Skeletal muscle tissue (tissue), 4 donors: ENCODE results near the gene PCIF1. TPM values are rescaled to one million over a fixed set of nuclear protein-coding genes. Genes with fewer than 3 reads are reported as not detected.

Experiments
- H3K27ac ChIP-seq: one replicate; pipeline ENCODE4 v1.7.0; 2013; ENCODE audit warnings: mild to moderate bottlenecking, low read depth, low read length, inconsistent platforms
- H3K27me3 ChIP-seq, 3 donors: one replicate each; pipeline ENCODE4 v1.7.0; 2013; ENCODE audit warnings: low read length in 3 of 3; ENCODE audit not compliant: control insufficient read depth in 3 of 3, insufficient read depth in 3 of 3
- H3K36me3 ChIP-seq, 3 donors: one replicate each; pipeline ENCODE4 v1.7.0; 2013; ENCODE audit warnings: low read length in 3 of 3; ENCODE audit not compliant: control insufficient read depth in 3 of 3, insufficient read depth in 3 of 3
- H3K4me1 ChIP-seq, 3 donors: one replicate each; pipeline ENCODE4 v1.7.0; 2013; ENCODE audit warnings: low read length in 3 of 3, mild to moderate bottlenecking in 3 of 3; ENCODE audit not compliant: control insufficient read depth in 3 of 3, insufficient read depth in 3 of 3
- H3K4me3 ChIP-seq, 3 donors: one replicate each; pipeline ENCODE4 v1.7.0; 2013; ENCODE audit warnings: low read length in 3 of 3
- H3K9ac ChIP-seq, 3 donors: one replicate each; pipeline ENCODE4 v1.7.0; 2013; ENCODE audit warnings: low read length in 3 of 3, mild to moderate bottlenecking in 3 of 3, moderate library complexity in 2 of 3, low read depth in 1 of 3
- H3K9me3 ChIP-seq, 3 donors: one replicate each; pipeline ENCODE4 v1.7.0; 2013; ENCODE audit warnings: low read length in 3 of 3; ENCODE audit not compliant: control insufficient read depth in 3 of 3
- total RNA-seq: library from RNA; depleted of rRNA; stranded (reverse); fragments of >200 nt; gene quantifications from one replicate; pipeline ENCODE4 v1.2.3, GENCODE V29; 2014
- donor health status: Osteomylitis.

PCIF1 gene
- total RNA-seq, 1 donor from 2014 or later = 7.3 TPM

DNA sequence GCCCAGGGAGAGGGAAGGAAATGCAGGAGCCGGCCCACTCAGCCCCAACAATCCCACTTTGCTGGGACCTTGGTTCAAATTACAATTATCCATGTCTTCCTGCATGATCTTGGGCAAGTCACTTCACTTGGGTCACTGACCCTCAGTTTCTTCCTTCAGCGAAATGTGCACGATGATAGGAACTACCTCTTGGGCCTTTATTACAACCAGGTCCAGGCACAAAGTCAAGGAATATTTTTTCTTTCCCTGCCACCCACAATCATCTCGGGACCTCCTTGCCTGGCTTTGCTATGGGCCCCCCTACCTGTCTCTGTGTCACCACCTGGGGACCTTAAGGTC is 22.2 kb upstream of the PCIF1 start:
- Histone ChIP-seq H3K9ac (peak overlapping the region; percentile 14 to 73 (median 40)), H3K9me3 (no peaks in the 10 kb centered on the region), H3K4me3 (peak overlapping the region; percentile 70 to 77 (median 73)), H3K27ac (peak overlapping the region; percentile 75), H3K27me3 (peaks cover 0 to 15% (median 4%) of the 10 kb centered on the region in 3 donors), H3K36me3 (peaks cover 0 to 3% (median 0%) of the 10 kb centered on the region in 3 donors), H3K4me1 (peaks cover 12 to 18% (median 15%) of the 10 kb centered on the region in 3 donors)

DNA sequence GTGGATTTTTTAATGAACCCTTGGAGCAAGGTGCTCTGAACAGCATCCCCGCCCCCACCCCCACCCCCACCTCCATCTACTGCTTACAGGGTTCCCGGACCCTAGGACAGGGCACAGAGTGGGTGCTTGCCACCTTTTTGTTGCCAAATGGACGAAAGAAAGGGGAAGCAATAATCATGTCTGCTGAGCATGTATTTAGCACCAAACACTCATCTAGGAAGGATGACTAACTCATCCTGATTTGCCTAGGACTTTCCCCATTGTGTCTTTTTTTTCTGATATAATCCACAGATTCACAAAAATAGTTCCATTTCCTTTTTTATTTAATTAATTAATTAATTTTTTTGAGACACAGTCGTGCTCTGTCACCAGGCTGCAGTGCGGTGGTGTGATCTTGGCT is 21.4 kb upstream of the PCIF1 start:
- Histone ChIP-seq H3K4me1 (peaks cover 12 to 20% (median 18%) of the 10 kb centered on the region in 3 donors), H3K9ac (no peak overlapping the region), H3K4me3 (no peak overlapping the region), H3K27me3 (peaks cover 0 to 15% (median 4%) of the 10 kb centered on the region in 3 donors), H3K36me3 (no peaks in the 10 kb centered on the region), H3K27ac (peak overlapping the region; percentile 75), H3K9me3 (no peaks in the 10 kb centered on the region)

DNA sequence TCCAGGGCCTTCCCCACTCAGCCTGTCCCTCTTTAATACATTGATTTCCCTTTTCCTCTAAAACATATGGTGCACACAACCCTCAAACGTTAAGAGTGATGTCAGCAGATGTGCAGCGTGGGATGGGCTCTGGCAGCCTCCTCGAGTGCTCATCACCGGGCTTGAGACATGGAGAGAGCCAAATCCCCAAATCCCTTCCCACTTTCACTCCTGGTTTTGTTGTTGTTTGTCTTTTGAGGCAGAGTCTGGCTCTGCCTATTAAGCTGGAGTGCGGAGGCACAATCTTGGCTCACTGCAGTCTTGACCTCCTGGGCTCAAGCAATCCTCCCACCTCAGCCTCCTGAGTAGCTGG is 16.7 kb upstream of the PCIF1 start:
- Histone ChIP-seq H3K27ac (peak overlapping the region; percentile 84), H3K4me3 (peak overlapping the region in 1 of 3 donors; percentile 7), H3K9ac (no peak overlapping the region), H3K9me3 (no peaks in the 10 kb centered on the region), H3K27me3 (peaks cover 0 to 4% (median 0%) of the 10 kb centered on the region in 3 donors), H3K36me3 (no peaks in the 10 kb centered on the region), H3K4me1 (peaks cover 22 to 26% (median 26%) of the 10 kb centered on the region in 3 donors)

DNA sequence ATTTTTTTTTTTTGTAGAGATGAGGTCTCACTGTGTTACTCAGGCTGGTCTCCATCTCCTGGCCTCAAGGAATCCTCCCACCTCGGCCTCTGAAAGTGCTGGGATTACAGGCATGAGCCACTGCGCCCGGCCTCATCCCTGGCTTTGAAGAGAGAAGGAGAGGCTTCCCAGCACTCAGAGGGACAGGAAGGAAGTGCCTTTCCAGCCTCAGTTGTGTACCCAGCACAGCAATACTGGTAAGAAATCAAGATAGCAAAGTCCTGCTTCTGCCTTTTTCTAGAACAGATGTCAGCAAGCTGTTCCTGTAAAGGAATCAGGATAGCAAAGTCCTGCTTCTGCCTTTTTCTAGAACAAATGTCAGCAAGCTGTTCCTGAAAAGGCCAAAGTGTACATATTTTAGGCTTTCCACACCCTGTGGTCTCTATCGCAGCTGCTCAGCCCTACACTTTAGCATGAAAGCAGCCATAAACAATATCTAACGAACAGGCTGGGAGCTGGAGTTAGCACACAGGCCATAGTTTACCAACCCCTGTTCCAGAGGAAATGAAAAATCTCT is 16.2 kb upstream of the PCIF1 start:
- Histone ChIP-seq H3K9ac (peak overlapping the region in 1 of 3 donors; percentile 43), H3K9me3 (no peaks in the 10 kb centered on the region), H3K27ac (peak overlapping the region; percentile 84), H3K36me3 (no peaks in the 10 kb centered on the region), H3K27me3 (peaks cover 0 to 4% (median 0%) of the 10 kb centered on the region in 3 donors), H3K4me3 (no peak overlapping the region), H3K4me1 (peaks cover 22 to 26% (median 26%) of the 10 kb centered on the region in 3 donors)

DNA sequence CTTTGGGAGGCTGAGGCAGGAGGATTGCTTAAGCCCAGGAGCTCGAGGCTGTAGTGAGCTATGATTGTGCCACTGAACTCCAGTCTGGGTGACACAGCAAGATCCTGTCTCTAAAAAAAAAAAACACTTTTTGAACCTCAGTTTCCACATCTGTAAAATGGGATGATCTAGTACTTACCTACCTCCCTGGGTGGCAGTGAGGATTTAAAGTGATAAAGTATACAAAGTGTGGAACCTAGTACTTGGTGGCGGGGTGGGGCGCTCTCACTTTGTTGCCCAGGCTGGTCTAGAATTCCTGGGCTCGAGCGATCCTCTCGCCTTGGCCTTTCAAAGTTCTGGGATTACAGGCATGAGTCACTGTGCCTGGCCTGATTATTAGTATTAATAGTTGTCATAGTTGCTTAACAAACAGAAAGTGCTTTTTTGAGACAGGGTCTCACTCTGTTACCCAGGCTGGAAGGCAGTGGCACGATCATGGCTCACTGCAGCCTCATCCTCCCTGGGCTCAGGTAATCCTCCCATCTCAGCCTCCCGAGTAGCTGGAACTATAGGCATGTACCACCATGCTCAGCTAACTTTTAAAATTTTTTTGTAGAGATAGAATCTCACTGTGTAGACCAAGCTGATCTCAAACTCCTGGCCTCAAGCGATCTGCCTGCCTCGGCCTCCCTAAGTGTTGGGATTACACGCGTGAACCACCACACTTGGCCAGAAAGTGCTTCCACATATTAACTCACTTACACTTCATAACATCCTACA is 15.5 kb upstream of the PCIF1 start:
- Histone ChIP-seq H3K4me3 (no peak overlapping the region), H3K27ac (peak overlapping the region; percentile 84), H3K4me1 (peaks cover 23 to 29% (median 27%) of the 10 kb centered on the region in 3 donors), H3K9ac (peak overlapping the region in 1 of 3 donors; percentile 43), H3K36me3 (no peaks in the 10 kb centered on the region), H3K9me3 (no peaks in the 10 kb centered on the region), H3K27me3 (peaks cover 0 to 4% (median 0%) of the 10 kb centered on the region in 3 donors)

DNA sequence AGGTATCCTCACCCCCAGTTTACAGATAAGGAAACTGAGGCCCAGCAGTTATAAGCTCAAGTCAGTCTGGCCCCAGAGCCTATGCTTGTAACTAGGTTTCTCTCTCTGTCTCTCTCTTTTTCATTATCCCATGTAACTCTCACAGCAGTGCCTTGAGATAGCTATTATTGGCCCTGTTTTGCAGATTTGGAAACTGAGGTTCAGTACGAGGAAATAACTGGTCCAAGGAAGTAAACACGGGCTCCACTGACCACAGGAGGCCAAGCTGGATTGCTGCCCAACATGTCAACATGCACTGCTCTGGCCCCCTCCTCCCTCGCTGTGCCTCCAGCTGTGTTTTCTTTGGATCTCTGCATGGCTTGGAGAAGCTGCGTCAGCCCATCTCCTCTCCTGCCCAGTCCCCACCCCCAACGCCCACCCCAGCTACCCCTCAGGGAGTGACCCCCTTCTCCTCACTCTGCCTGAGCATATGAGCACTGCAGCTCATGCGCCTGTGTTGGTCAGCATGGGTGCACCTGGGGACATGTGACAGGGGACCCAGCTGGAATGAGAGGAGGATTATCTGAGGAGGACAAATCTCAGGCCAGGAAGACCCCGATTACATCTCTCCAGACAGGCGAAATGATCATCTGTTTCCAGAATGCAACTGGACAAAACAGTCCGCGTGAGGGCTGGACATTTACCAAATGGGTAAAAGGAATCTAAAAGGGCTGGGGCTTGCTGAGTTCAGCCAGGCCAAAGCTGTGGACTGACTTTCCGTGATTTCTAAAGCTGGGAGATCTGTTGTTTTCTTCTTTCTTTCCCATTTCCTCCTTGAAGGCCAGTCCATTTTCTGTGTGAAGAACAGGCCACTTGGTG is 14.7 kb upstream of the PCIF1 start:
- H3K27me3 ChIP-seq = peaks cover 0 to 4% (median 0%) of the 10 kb centered on the region in 3 donors
- H3K36me3 ChIP-seq = no peaks in the 10 kb centered on the region
- no peak overlapping the region for H3K4me3 ChIP-seq
- H3K9me3 ChIP-seq = no peaks in the 10 kb centered on the region
- H3K4me1 ChIP-seq = peaks cover 31 to 37% (median 35%) of the 10 kb centered on the region in 3 donors
- peak overlapping the region in 2 of 3 donors; percentile 33 to 45 for H3K9ac ChIP-seq
- peak overlapping the region; percentile 84 for H3K27ac ChIP-seq

DNA sequence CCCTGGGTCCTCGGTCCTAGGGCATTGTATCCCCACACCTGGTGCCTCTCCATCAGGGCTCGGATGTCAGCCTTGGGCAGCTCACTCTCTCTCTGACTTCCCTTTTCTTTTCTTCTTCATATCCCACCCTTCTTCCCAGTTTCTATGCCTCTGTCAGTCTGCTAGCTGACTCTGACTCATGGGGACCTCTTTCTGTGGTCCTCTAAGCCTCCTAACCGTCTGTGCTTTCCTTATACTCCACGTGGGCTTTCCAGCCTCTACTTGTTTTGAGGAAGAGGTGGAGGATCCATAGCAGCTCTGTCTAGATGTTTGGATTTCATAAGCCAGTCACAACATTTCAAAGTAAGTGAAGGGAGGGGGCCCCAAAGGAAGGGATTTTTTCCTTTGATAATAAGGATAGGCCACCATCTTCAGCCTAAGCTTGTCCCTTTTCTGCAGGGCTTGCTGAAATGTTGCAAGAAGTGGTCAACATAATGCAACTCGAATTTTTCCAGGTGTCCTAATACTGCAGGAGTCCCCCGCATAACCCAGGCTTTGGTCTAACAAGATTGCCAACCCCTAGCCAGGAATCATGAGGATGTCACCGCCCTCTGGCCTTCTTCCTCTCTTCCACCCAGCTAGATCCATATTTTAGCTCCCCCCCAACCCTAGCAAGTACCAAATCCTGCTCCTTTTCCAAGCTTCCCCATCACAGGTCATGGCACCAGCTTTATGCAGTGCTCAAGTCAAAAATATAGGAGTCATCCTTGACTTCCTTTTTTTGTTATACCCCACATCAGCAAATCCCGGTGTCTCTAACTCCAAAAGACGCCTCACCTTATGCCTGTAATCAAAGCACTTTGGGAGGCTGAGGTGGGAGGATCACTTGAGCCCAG is 13.8 kb upstream of the PCIF1 start:
- Histone ChIP-seq H3K9me3 (no peaks in the 10 kb centered on the region), H3K4me3 (no peak overlapping the region), H3K9ac (peak overlapping the region in 2 of 3 donors; percentile 33 to 45), H3K27me3 (peaks cover 0 to 4% (median 0%) of the 10 kb centered on the region in 3 donors), H3K36me3 (no peaks in the 10 kb centered on the region), H3K27ac (peak overlapping the region; percentile 84), H3K4me1 (peaks cover 34 to 43% (median 41%) of the 10 kb centered on the region in 3 donors)

DNA sequence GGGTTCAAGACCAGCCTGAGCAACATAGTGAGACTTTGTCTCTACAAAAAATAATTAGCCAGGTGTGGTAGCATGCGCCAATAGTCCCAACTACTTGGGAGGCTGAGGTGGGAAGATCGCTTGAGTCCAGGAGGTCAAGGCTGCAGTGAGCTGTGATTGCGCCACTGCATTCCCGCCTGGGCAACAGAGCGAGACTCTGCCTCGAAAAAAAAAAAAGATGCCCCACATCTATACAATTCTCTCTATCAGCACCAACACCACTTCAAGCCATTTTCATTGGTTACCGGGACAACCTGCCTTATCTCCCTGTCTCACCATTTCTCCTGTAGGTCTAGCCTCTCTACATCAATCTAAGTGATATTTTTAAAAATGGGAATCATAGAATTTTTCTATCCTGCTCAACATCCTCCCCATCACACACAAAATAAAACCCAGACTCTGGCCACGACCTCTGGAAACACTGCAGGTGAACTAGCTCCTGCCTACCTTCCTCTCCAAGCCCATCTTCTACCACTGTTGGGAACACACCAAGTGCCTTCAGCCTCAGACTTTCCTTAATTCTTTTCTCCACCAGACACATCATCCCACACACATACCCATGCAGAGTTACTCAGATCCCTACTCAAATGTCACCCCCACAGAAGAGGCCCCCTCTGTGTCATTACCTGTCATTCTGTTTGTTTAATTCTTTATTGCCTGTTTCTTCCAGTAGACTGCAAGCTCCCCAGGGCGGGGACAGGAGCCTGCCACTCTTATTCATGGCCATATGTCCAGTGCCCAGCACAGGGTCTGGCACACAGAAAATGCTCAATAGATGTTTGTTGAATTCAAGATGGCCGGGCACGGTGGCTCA is 12.9 kb upstream of the PCIF1 start:
- H3K36me3 ChIP-seq = no peaks in the 10 kb centered on the region
- H3K9me3 ChIP-seq = no peaks in the 10 kb centered on the region
- H3K27me3 ChIP-seq = peaks cover 0 to 4% (median 0%) of the 10 kb centered on the region in 3 donors
- no peak overlapping the region for H3K9ac ChIP-seq
- H3K4me1 ChIP-seq = peaks cover 34 to 43% (median 43%) of the 10 kb centered on the region in 3 donors
- no peak overlapping the region for H3K4me3 ChIP-seq
- H3K27ac ChIP-seq = no peak overlapping the region
